GM18498 (cell line): ENCODE data around the gene ABCA2.
A peak's percentile ranks its signal among the peaks of the same experiment; 100 is the strongest.

Experiments used
- ATAC-seq: cut with Tn5 transposase; IDR thresholded peaks from one replicate; pipeline ENCODE4 v1.9.1; 2021; ENCODE audit warnings: mild to moderate bottlenecking, moderate library complexity; ENCODE audit not compliant: unreplicated experiment

The ABCA2 gene

GRCh38 chr9:137000177-137000930, 27.7 kb downstream of the ABCA2 start:
- peak; percentile 76 for ATAC-seq

- no peak for ATAC-seq
These were observed 30.2 kb downstream of the ABCA2 start for GRCh38 chr9:136997830-136998234.

- ATAC-seq, result no peak
These were observed 30.7 kb downstream of the ABCA2 start for GRCh38 chr9:136997371-136997770.

- no peak for ATAC-seq
These were observed 31.4 kb downstream of the ABCA2 start, which contains the start of gene CLIC3 for GRCh38 chr9:136996361-136997292. TSS of gene CLIC3 (minus strand) at chr9:136996568. CDS start at chr9:136996543, 25 bp downstream.

GRCh38 chr9:136995772-136996311, 32.2 kb downstream of the ABCA2 start:
- no peak for ATAC-seq

GRCh38 chr9:136995362-136995761, 32.7 kb downstream of the ABCA2 start:
- no peak for ATAC-seq

- no peak for ATAC-seq
These were observed 33.2 kb downstream of the ABCA2 start for GRCh38 chr9:136994888-136995230.

- no peak for ATAC-seq
These were observed 33.7 kb downstream of the ABCA2 start for GRCh38 chr9:136994180-136994887.

- ATAC-seq, result no peak
These were observed 35.1 kb downstream of the ABCA2 start for GRCh38 chr9:136992819-136993369.

- ATAC-seq, result peak; percentile 86
These were observed 35.8 kb downstream of the ABCA2 start, which contains the start of gene PAXX for GRCh38 chr9:136991993-136992818. TSS of gene PAXX (plus strand) at chr9:136992422. CDS start at chr9:136992444, 22 bp downstream.

GRCh38 chr9:136990242-136990911, 37.7 kb downstream of the ABCA2 start:
- ATAC-seq, result no peak

- ATAC-seq, result no peak
These were observed 39.2 kb downstream of the ABCA2 start for GRCh38 chr9:136988872-136989271.

GRCh38 chr9:136985853-136986252, 42.2 kb downstream of the ABCA2 start:
- ATAC-seq, result no peak

GRCh38 chr9:136985027-136985602, 42.9 kb downstream of the ABCA2 start:
- no peak for ATAC-seq

- no peak for ATAC-seq
These were observed 43.5 kb downstream of the ABCA2 start for GRCh38 chr9:136984464-136985026.

GRCh38 chr9:136983656-136984314, 44.3 kb downstream of the ABCA2 start:
- no peak for ATAC-seq

- ATAC-seq, result no peak
These were observed 44.9 kb downstream of the ABCA2 start for GRCh38 chr9:136983167-136983566.
